Measurements from ENCODE around the gene MAPKBP1.
A peak's percentile ranks its signal among the peaks of the same experiment; 100 is the strongest.
"Not testable (repeated sequence)": the region's sequence is repeated elsewhere in the genome, so short reads cannot be mapped to it uniquely, and the experiment has no call there.

MAPKBP1 gene

DNA sequence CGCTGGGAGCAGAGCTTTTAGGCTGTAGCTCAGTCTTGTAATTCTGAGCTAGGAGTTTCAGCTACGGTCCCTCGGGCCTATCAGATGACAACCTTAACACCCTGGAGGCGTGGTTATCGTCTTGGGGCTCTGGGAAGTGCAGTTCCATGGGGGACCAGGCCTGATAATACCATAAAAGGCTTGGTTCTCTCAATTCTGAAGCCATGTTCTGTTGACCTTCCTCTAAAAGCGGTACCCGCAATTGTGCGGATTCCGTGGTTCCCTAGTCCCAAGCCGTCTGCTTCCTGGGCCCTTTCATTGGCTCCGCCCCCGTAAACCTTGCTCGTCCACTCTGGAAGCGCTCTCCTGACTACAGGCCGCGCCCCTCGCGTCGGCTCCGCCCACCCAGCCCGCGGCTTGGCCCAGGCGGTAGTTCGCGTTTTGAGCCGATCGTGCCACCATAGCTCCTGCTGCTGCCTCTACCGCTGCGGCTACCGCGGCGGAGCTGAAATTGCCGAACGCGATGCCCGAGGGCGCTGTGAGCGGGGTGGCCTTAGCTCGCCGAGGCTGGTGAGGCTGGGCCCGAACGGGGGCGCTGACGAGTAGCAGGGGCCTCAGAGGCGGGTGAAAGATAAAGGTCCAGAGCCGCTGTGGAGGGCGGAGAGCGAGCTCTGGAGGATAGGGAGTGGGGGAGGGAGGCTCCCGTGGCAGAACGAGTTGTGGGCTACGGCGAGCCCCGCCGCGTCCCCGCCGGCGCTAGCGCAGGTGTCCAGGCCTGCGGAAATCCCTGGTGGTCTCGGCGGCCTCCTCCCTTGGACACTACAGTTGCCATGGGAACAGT, at the start of gene MAPKBP1:
TSS of gene MAPKBP1 (plus strand) at position 423 of the 820 bp plus-strand sequence. CDS start 792 bp downstream, outside the sequence.
- H3K4me3 ChIP-seq (ENCODE audit: low read depth, low read length), result peak within 1 kb of the TSS; percentile 86
- H3K36me3 ChIP-seq (ENCODE audit: control insufficient read depth, insufficient read depth, low read length), result no peaks in the 10 kb centered on the region
- peaks cover 19% of the 10 kb centered on the region for H3K4me1 ChIP-seq (ENCODE audit: control insufficient read depth, insufficient read depth, low read length)
- H3K9ac ChIP-seq (ENCODE audit: low read depth, low read length), result peak within 1 kb of the TSS; percentile 84
- H3K9me3 ChIP-seq (ENCODE audit: control insufficient read depth, insufficient read depth, low read length), result no peaks in the 10 kb centered on the region
- H3K27me3 ChIP-seq (ENCODE audit: control insufficient read depth, insufficient read depth, low read length), result no peaks in the 10 kb centered on the region

GRCh38 chr15:41727143-41727542, 47.1 kb upstream of the MAPKBP1 start:
- Histone ChIP-seq H3K36me3 (ENCODE audit: control insufficient read depth, insufficient read depth, low read length) (no peaks in the 10 kb centered on the region), H3K27me3 (ENCODE audit: control insufficient read depth, insufficient read depth, low read length) (no peaks in the 10 kb centered on the region), H3K9me3 (ENCODE audit: control insufficient read depth, insufficient read depth, low read length) (no peaks in the 10 kb centered on the region), H3K9ac (ENCODE audit: low read depth, low read length) (no peak overlapping the region), H3K4me3 (ENCODE audit: low read depth, low read length) (no peak overlapping the region), H3K4me1 (ENCODE audit: control insufficient read depth, insufficient read depth, low read length) (no peaks in the 10 kb centered on the region)

DNA sequence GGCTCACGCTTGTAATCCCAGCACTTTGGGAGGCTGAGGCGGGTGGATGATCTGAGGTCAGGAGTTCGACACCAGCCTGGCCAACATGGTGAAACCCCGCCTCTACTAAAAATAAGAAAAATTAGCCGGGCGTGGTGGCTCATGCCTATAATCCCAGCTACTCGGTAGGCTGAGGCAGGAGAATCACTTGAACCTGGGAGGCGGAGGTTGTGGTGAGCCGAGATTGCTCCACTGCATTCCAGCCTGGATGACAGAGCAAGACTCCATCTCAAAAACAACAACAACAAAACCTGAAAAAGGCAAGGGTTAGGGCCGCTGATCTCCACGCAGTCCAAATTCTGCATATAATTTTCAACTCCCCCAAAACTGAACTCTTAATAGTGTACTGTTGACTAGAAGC, 46.2 kb upstream of the MAPKBP1 start:
- not testable (repeated sequence) for H3K36me3 ChIP-seq (ENCODE audit: control insufficient read depth, insufficient read depth, low read length)

DNA sequence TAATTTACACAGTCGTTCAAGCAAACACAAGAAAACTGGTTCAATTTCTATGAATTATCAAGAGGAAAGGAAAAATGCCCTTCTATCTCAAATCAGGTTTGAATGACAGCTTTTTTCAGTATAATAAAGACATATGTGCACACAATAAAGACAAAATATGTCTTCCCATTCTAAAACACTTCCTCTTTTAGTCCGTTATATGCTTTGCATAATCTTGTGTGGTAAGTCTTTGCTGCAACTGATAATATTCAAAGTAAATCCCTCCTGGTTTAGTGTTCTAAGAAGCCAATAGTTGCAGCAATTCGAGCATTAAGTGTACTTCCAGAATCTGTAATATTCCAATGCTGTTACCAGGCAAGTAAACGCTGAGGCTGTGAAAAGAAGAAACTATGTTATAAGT, 43.7 kb upstream of the MAPKBP1 start:
- Histone ChIP-seq H3K4me1 (ENCODE audit: control insufficient read depth, insufficient read depth, low read length) (no peaks in the 10 kb centered on the region), H3K36me3 (ENCODE audit: control insufficient read depth, insufficient read depth, low read length) (no peaks in the 10 kb centered on the region), H3K9me3 (ENCODE audit: control insufficient read depth, insufficient read depth, low read length) (no peaks in the 10 kb centered on the region), H3K27me3 (ENCODE audit: control insufficient read depth, insufficient read depth, low read length) (no peaks in the 10 kb centered on the region), H3K4me3 (ENCODE audit: low read depth, low read length) (no peak overlapping the region), H3K9ac (ENCODE audit: low read depth, low read length) (no peak overlapping the region)

More for the DNA sequence above, 46.2 kb upstream of the MAPKBP1 start:
- H3K9me3 ChIP-seq (ENCODE audit: control insufficient read depth, insufficient read depth, low read length); H3K4me1 ChIP-seq (ENCODE audit: control insufficient read depth, insufficient read depth, low read length); H3K4me3 ChIP-seq (ENCODE audit: low read depth, low read length); H3K9ac ChIP-seq (ENCODE audit: low read depth, low read length); H3K27me3 ChIP-seq (ENCODE audit: control insufficient read depth, insufficient read depth, low read length): not testable (repeated sequence)

DNA sequence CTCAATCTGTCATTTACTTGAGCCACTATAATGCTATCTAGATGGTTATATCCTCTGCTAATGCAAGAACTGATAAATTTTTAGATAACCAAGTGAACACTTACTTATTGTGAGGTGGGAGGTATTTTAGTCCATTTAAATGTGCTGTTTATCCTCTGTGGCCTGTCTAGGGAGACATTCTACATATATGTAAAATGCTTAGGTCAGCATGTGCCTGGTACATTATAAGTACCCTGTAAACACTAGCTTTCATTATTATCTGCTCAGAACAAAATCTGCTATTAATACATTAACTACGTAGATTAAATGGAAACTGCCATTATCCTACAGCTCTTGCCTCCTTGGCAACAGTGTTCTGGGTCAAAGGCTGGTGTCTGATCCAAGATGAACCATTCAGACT, 41.8 kb upstream of the MAPKBP1 start:
- Histone ChIP-seq H3K36me3 (ENCODE audit: control insufficient read depth, insufficient read depth, low read length) (peaks cover 8% of the 10 kb centered on the region), H3K9me3 (ENCODE audit: control insufficient read depth, insufficient read depth, low read length) (no peaks in the 10 kb centered on the region), H3K4me3 (ENCODE audit: low read depth, low read length) (no peak overlapping the region), H3K27me3 (ENCODE audit: control insufficient read depth, insufficient read depth, low read length) (no peaks in the 10 kb centered on the region), H3K4me1 (ENCODE audit: control insufficient read depth, insufficient read depth, low read length) (no peaks in the 10 kb centered on the region), H3K9ac (ENCODE audit: low read depth, low read length) (no peak overlapping the region)

DNA sequence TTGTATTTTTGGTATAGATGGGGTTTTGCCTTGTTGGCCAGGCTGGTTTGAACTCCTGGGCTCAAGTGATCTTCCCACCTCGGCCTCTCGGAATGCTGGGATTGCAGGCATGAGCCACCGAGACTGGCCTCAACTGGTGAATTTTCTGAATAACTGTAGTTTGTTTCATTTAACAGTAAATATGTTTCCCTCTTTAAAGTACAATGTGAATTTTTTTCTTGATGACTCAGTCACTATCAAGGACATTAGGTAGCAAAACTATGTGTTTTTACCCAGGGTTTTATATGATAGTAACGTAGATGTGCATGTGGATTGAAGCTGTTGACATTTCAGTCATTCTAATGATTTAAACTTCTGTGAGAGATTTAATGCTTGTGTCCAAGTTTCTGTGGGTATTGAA, 40.2 kb upstream of the MAPKBP1 start:
- no peaks in the 10 kb centered on the region for H3K27me3 ChIP-seq (ENCODE audit: control insufficient read depth, insufficient read depth, low read length)

GRCh38 chr15:41735046-41735445, 39.2 kb upstream of the MAPKBP1 start:
- Histone ChIP-seq H3K4me1 (ENCODE audit: control insufficient read depth, insufficient read depth, low read length) (no peaks in the 10 kb centered on the region), H3K4me3 (ENCODE audit: low read depth, low read length) (no peak overlapping the region), H3K36me3 (ENCODE audit: control insufficient read depth, insufficient read depth, low read length) (peaks cover 14% of the 10 kb centered on the region)

More for the DNA sequence above, 40.2 kb upstream of the MAPKBP1 start:
- no peak overlapping the region for H3K4me3 ChIP-seq (ENCODE audit: low read depth, low read length)
- H3K9ac ChIP-seq (ENCODE audit: low read depth, low read length), result no peak overlapping the region
- H3K36me3 ChIP-seq (ENCODE audit: control insufficient read depth, insufficient read depth, low read length), result peaks cover 12% of the 10 kb centered on the region
- H3K9me3 ChIP-seq (ENCODE audit: control insufficient read depth, insufficient read depth, low read length), result no peaks in the 10 kb centered on the region
- no peaks in the 10 kb centered on the region for H3K4me1 ChIP-seq (ENCODE audit: control insufficient read depth, insufficient read depth, low read length)

DNA sequence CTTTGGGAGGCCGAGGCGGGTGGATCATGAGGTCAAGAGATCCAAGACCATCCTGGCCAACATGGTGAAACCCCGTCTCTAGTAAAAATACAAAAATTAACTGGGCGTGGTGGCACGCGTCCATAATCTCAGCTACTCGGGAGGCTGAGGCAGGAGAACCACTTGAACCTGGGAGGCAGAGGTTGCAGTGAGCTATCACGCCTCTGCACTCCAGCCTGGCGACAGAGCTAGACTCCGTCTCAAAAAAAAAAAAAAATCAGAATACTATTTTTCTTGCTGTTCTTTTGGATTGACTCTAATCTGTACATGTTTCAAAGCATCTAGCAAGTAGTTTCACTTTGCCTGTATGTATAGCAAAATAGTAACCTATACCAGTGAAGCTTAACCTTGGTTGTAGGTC, 38.8 kb upstream of the MAPKBP1 start:
- H3K27me3 ChIP-seq (ENCODE audit: control insufficient read depth, insufficient read depth, low read length); H3K9ac ChIP-seq (ENCODE audit: low read depth, low read length); H3K9me3 ChIP-seq (ENCODE audit: control insufficient read depth, insufficient read depth, low read length); H3K4me1 ChIP-seq (ENCODE audit: control insufficient read depth, insufficient read depth, low read length); H3K4me3 ChIP-seq (ENCODE audit: low read depth, low read length): not testable (repeated sequence)
- H3K36me3 ChIP-seq (ENCODE audit: control insufficient read depth, insufficient read depth, low read length), result peaks cover 14% of the 10 kb centered on the region

More at GRCh38 chr15:41735046-41735445, 39.2 kb upstream of the MAPKBP1 start:
- H3K27me3 ChIP-seq (ENCODE audit: control insufficient read depth, insufficient read depth, low read length), result no peaks in the 10 kb centered on the region
- no peak overlapping the region for H3K9ac ChIP-seq (ENCODE audit: low read depth, low read length)
- H3K9me3 ChIP-seq (ENCODE audit: control insufficient read depth, insufficient read depth, low read length), result no peaks in the 10 kb centered on the region

- no peaks in the 10 kb centered on the region for H3K4me1 ChIP-seq (ENCODE audit: control insufficient read depth, insufficient read depth, low read length)
- no peaks in the 10 kb centered on the region for H3K36me3 ChIP-seq (ENCODE audit: control insufficient read depth, insufficient read depth, low read length)
- H3K4me3 ChIP-seq (ENCODE audit: low read depth, low read length), result no peak overlapping the region
- no peak overlapping the region for H3K9ac ChIP-seq (ENCODE audit: low read depth, low read length)
- no peaks in the 10 kb centered on the region for H3K9me3 ChIP-seq (ENCODE audit: control insufficient read depth, insufficient read depth, low read length)
- H3K27me3 ChIP-seq (ENCODE audit: control insufficient read depth, insufficient read depth, low read length), result no peaks in the 10 kb centered on the region
Observed at GRCh38 chr15:41746802-41747201, 27.5 kb upstream of the MAPKBP1 start.

- Histone ChIP-seq H3K36me3 (ENCODE audit: control insufficient read depth, insufficient read depth, low read length) (no peaks in the 10 kb centered on the region), H3K9ac (ENCODE audit: low read depth, low read length) (no peak overlapping the region), H3K4me3 (ENCODE audit: low read depth, low read length) (no peak overlapping the region), H3K27me3 (ENCODE audit: control insufficient read depth, insufficient read depth, low read length) (no peaks in the 10 kb centered on the region), H3K9me3 (ENCODE audit: control insufficient read depth, insufficient read depth, low read length) (no peaks in the 10 kb centered on the region), H3K4me1 (ENCODE audit: control insufficient read depth, insufficient read depth, low read length) (no peaks in the 10 kb centered on the region)
Observed at GRCh38 chr15:41756198-41756597, 18.1 kb upstream of the MAPKBP1 start.

DNA sequence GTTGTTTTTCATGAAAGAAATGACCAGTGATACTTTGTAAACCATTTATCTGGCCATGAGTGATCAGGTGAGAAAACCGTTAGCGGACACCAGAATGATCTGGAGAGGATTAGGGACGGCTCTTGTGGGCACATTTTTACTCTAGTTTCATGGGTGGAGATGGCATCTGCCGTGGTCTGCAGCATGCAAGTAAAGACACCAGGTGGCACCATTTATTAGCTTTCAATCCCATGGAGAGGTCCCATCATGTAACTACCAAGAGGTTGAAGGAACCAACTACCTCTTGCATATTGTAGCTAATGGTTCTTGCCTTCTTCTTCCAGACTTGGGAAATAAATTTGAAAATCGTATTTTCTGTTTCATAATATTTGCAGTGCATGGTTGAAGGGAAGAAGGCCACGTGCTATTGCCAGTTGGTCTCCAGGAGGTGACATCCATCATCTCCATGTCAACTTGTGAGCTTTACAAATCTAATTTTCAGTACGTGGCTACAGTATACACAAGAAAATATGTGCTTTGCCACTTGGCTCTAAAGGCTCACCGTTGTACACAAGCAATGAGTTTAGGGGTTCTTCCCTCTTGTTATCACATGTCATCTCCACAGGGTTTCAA, 1.5 kb upstream of the MAPKBP1 start:
- H3K9me3 ChIP-seq (ENCODE audit: control insufficient read depth, insufficient read depth, low read length), result no peaks in the 10 kb centered on the region
- H3K36me3 ChIP-seq (ENCODE audit: control insufficient read depth, insufficient read depth, low read length), result no peaks in the 10 kb centered on the region
- H3K27me3 ChIP-seq (ENCODE audit: control insufficient read depth, insufficient read depth, low read length), result no peaks in the 10 kb centered on the region
- no peak overlapping the region for H3K4me3 ChIP-seq (ENCODE audit: low read depth, low read length)
- no peak overlapping the region for H3K9ac ChIP-seq (ENCODE audit: low read depth, low read length)
- peaks cover 19% of the 10 kb centered on the region for H3K4me1 ChIP-seq (ENCODE audit: control insufficient read depth, insufficient read depth, low read length)

DNA sequence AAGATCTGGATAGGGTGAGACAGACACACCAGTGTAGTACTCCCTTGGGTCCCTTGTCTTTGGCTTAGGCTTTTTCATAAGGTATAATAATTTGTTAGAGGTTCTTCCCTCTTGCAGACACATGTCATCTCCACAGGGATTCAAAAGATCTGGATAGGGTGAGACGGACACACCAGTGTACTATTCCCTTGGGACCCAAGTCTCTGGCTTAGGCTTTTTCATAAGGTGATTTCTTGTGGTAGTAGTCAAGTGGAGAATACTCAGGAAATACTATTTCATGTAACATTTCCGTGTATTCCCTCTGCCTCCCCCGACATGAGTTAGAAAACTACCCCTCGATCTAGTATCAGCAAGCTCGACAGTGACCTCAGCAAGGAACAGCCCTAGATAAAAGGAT, 954 bp upstream of the MAPKBP1 start:
- peak overlapping the region; percentile 86 for H3K4me3 ChIP-seq (ENCODE audit: low read depth, low read length)
- H3K9me3 ChIP-seq (ENCODE audit: control insufficient read depth, insufficient read depth, low read length), result no peaks in the 10 kb centered on the region
- no peaks in the 10 kb centered on the region for H3K27me3 ChIP-seq (ENCODE audit: control insufficient read depth, insufficient read depth, low read length)
- peaks cover 19% of the 10 kb centered on the region for H3K4me1 ChIP-seq (ENCODE audit: control insufficient read depth, insufficient read depth, low read length)
- peak overlapping the region; percentile 61 for H3K9ac ChIP-seq (ENCODE audit: low read depth, low read length)
- H3K36me3 ChIP-seq (ENCODE audit: control insufficient read depth, insufficient read depth, low read length), result no peaks in the 10 kb centered on the region

All from iPS-15b (cell line).